Measurements from ENCODE around the gene BEX5.
"Not testable (repeated sequence)": the region's sequence is repeated elsewhere in the genome, so short reads cannot be mapped to it uniquely, and the experiment has no call there.

BEX5 gene

DNA sequence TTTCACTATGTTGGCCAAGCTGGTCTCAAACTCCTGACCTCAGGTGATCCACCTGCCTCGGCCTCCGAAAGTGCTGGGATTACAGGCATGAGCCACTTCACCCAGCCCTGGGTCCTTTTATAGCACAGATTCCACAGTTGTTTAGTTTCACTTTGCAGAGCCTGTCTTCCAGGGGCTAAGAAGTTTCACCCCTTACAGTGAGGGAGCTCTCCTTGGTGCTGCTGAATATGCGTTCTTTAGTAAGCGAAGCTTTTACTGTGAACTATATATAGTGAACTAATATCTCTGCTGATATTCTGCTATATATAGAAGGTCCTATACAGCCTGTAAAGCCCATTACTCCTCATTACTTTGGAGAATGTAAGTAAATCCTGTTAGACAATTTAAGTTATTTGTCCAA is 17.7 kb downstream of the BEX5 start:
- no peak for ATAC-seq
- no peak for TF ChIP-seq ISL1 (CRISPR knock-in tag; IDR thresholded peaks at IDR 0.05)

DNA sequence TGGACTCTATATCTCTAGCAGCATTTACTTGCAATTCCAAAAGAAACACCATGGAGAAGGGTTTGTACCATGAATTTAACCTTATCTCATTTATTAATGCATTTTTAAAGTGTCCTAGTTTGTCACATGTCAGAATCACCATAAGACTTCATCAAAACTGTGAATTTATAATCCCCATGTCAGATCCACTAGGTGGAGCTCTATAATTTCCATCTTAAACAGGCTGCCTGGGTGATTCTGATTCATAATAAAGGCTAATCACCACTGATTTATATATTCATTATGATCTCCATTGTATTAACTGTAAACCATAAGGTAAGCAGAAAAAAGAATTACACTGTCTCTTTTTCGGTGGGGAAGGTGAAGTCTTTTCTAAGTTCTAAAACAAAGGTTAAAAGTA is 26.3 kb downstream of the BEX5 start:
- TF ChIP-seq, protein P1, sequence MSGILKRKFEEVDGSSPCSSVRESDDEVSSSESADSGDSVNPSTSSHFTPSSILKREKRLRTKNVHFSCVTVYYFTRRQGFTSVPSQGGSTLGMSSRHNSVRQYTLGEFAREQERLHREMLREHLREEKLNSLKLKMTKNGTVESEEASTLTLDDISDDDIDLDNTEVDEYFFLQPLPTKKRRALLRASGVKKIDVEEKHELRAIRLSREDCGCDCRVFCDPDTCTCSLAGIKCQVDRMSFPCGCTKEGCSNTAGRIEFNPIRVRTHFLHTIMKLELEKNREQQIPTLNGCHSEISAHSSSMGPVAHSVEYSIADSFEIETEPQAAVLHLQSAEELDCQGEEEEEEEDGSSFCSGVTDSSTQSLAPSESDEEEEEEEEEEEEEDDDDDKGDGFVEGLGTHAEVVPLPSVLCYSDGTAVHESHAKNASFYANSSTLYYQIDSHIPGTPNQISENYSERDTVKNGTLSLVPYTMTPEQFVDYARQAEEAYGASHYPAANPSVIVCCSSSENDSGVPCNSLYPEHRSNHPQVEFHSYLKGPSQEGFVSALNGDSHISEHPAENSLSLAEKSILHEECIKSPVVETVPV (CRISPR knock-in tag; IDR thresholded peaks at IDR 0.05): no peak
- TF ChIP-seq ISL1 (CRISPR knock-in tag; IDR thresholded peaks at IDR 0.05): no peak
- ATAC-seq: no peak

DNA sequence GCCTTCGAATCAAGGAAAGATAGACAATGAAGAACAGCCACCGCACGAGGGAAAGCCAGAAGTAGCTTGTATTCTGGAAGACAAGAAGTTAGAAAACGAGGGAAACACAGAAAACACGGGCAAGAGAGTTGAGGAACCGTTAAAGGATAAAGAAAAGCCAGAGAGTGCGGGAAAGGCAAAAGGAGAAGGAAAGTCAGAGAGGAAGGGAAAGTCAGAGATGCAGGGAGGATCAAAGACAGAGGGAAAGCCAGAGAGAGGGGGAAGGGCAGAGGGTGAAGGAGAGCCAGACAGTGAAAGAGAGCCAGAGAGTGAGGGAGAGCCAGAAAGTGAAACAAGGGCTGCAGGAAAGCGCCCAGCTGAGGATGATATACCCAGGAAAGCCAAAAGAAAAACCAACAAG is 28.9 kb downstream of the BEX5 start:
- TF ChIP-seq ESRRG (CRISPR knock-in tag; IDR thresholded peaks at IDR 0.05): no peak
- no peak for TF ChIP-seq OSR1 (CRISPR knock-in tag; IDR thresholded peaks at IDR 0.05)
- no peak for TF ChIP-seq BACH2 (CRISPR knock-in tag; IDR thresholded peaks at IDR 0.05; ENCODE audit: borderline replicate concordance)
- no peak for TF ChIP-seq ZNF565 (CRISPR knock-in tag; conservative IDR thresholded peaks at IDR 0.05; ENCODE audit: low read depth)
- TF ChIP-seq, protein P2, sequence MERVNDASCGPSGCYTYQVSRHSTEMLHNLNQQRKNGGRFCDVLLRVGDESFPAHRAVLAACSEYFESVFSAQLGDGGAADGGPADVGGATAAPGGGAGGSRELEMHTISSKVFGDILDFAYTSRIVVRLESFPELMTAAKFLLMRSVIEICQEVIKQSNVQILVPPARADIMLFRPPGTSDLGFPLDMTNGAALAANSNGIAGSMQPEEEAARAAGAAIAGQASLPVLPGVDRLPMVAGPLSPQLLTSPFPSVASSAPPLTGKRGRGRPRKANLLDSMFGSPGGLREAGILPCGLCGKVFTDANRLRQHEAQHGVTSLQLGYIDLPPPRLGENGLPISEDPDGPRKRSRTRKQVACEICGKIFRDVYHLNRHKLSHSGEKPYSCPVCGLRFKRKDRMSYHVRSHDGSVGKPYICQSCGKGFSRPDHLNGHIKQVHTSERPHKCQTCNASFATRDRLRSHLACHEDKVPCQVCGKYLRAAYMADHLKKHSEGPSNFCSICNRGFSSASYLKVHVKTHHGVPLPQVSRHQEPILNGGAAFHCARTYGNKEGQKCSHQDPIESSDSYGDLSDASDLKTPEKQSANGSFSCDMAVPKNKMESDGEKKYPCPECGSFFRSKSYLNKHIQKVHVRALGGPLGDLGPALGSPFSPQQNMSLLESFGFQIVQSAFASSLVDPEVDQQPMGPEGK (CRISPR knock-in tag; IDR thresholded peaks at IDR 0.05; ENCODE audit: borderline replicate concordance): no peak
- no peak for TF ChIP-seq ZNF8 (CRISPR knock-in tag; IDR thresholded peaks at IDR 0.05)
- TF ChIP-seq, protein P3, sequence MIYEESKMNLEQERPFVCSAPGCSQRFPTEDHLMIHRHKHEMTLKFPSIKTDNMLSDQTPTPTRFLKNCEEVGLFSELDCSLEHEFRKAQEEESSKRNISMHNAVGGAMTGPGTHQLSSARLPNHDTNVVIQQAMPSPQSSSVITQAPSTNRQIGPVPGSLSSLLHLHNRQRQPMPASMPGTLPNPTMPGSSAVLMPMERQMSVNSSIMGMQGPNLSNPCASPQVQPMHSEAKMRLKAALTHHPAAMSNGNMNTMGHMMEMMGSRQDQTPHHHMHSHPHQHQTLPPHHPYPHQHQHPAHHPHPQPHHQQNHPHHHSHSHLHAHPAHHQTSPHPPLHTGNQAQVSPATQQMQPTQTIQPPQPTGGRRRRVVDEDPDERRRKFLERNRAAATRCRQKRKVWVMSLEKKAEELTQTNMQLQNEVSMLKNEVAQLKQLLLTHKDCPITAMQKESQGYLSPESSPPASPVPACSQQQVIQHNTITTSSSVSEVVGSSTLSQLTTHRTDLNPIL (CRISPR knock-in tag; IDR thresholded peaks at IDR 0.05; ENCODE audit: low read depth): no peak
- TF ChIP-seq TOX (CRISPR knock-in tag; IDR thresholded peaks at IDR 0.05; ENCODE audit: borderline replicate concordance): no peak
- TF ChIP-seq TCF4 (CRISPR knock-in tag; IDR thresholded peaks at IDR 0.05; ENCODE audit: borderline replicate concordance): no peak
- TF ChIP-seq, protein P4, sequence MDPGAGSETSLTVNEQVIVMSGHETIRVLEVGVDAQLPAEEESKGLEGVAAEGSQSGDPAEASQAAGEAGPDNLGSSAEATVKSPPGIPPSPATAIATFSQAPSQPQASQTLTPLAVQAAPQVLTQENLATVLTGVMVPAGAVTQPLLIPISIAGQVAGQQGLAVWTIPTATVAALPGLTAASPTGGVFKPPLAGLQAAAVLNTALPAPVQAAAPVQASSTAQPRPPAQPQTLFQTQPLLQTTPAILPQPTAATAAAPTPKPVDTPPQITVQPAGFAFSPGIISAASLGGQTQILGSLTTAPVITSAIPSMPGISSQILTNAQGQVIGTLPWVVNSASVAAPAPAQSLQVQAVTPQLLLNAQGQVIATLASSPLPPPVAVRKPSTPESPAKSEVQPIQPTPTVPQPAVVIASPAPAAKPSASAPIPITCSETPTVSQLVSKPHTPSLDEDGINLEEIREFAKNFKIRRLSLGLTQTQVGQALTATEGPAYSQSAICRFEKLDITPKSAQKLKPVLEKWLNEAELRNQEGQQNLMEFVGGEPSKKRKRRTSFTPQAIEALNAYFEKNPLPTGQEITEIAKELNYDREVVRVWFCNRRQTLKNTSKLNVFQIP (CRISPR knock-in tag; IDR thresholded peaks at IDR 0.05; ENCODE audit: borderline replicate concordance, low read depth): no peak
- TF ChIP-seq, protein P5, sequence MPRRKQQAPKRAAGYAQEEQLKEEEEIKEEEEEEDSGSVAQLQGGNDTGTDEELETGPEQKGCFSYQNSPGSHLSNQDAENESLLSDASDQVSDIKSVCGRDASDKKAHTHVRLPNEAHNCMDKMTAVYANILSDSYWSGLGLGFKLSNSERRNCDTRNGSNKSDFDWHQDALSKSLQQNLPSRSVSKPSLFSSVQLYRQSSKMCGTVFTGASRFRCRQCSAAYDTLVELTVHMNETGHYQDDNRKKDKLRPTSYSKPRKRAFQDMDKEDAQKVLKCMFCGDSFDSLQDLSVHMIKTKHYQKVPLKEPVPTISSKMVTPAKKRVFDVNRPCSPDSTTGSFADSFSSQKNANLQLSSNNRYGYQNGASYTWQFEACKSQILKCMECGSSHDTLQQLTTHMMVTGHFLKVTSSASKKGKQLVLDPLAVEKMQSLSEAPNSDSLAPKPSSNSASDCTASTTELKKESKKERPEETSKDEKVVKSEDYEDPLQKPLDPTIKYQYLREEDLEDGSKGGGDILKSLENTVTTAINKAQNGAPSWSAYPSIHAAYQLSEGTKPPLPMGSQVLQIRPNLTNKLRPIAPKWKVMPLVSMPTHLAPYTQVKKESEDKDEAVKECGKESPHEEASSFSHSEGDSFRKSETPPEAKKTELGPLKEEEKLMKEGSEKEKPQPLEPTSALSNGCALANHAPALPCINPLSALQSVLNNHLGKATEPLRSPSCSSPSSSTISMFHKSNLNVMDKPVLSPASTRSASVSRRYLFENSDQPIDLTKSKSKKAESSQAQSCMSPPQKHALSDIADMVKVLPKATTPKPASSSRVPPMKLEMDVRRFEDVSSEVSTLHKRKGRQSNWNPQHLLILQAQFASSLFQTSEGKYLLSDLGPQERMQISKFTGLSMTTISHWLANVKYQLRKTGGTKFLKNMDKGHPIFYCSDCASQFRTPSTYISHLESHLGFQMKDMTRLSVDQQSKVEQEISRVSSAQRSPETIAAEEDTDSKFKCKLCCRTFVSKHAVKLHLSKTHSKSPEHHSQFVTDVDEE (CRISPR knock-in tag; IDR thresholded peaks at IDR 0.05): no peak
- TF ChIP-seq CSDC2 (CRISPR knock-in tag; IDR thresholded peaks at IDR 0.05): no peak
- TF ChIP-seq ZNF70 (CRISPR knock-in tag; IDR thresholded peaks at IDR 0.05): no peak
- TF ChIP-seq SNAI2 (CRISPR knock-in tag; IDR thresholded peaks at IDR 0.05): no peak
- TF ChIP-seq ARNTL (CRISPR knock-in tag; IDR thresholded peaks at IDR 0.05; ENCODE audit: borderline replicate concordance, low read depth): no peak
- TF ChIP-seq ZFP30 (CRISPR knock-in tag; IDR thresholded peaks at IDR 0.05): no peak
- TF ChIP-seq ZFP3 (CRISPR knock-in tag; IDR thresholded peaks at IDR 0.05): no peak
- TF ChIP-seq PPARA (CRISPR knock-in tag; IDR thresholded peaks at IDR 0.05; ENCODE audit: borderline replicate concordance): no peak
- TF ChIP-seq RARB (CRISPR knock-in tag; IDR thresholded peaks at IDR 0.05): no peak
- TF ChIP-seq ISL1 (CRISPR knock-in tag; IDR thresholded peaks at IDR 0.05): no peak
- ATAC-seq: no peak

DNA sequence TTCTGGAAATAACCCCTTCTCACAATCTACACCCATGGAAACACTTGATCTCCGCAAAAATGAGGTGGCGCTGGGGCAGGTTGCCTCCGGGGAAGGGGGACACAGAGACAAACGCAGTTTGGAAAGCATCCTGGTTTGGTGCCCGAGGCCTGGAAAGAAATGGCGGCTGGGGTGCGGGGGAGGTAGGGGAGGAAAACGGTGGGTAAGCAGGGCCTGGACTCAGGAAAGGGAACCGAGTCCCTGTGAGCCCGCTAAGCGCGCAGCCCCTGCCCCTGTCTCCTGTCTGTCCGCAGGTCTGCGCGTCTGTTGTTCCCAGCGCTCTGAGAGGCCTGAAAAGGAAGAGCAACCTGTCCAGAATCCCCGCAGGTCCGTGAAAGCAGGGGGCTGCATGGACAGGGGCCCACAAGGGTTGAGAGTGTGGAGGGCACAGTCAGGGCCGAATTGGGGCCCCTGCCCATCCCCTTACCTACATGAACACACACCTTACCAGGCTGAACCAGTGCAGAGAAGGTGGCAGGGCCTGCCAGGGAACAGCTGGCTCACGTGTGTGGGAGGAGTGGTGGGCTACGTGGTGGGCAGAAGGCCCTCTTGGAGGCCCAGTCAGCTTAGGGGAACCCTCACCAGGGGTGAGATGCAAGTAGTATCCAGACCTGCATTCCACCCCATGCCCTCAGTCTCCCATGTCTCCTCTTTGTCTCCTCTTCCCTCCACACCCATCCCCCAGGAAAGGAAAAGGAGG is 29.5 kb downstream of the BEX5 start:
- not testable (repeated sequence) for ATAC-seq

DNA sequence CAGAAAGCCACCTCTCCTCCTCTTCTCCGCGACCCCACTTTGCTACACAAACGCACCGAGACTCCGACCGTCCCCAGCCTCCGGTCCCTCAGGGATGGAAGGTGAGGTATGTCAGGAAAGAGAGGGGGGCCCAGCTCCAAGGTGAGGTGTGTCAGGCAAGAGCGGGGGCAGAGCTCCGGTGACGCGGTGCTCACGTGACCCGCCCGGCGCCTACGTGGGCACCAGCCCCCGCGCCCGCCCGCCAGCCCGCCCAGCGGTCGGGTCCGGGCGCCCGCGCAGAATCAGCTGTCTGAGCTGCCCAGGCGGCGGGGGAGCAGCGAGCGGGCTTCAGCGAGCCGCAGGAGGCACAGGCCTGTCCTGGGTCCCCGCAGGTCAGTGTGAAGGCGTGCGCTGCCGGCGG is 30.3 kb downstream of the BEX5 start, which contains the start of gene TCEAL2:
TCEAL2 (plus strand) TSS at position 244 of the 400 bp plus-strand sequence. CDS start 1,152 bp downstream, outside the sequence.
- peak; percentile 38; the same call in 2 of the 3 replicates for ATAC-seq

DNA sequence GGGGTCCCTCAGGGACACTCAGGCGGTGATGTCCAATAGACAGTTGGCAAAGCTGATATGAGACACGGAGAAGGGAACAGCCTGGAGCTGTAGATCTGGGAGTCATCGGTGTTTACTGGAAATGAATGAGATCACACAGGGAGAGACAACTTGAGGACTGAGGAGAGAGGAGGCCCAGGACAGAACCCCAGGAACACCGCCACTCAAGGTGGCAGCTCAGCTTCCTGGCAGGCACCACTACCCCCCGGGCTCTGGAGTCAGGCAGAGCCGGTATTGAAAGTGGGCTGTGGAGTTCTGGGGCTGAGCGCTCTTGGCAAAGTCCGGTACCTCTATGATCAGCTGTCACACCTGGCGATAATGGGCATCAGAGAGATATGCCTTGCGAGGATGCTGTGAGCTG is 30.8 kb downstream of the BEX5 start:
- not testable (repeated sequence) for ATAC-seq
